ENCODE measurements around the gene EWSR1.

GRCh38 chr22:29266564-29267461, 1.3 kb upstream of the EWSR1 start:
- TF ChIP-seq CTCF (IDR thresholded peaks at IDR 0.05) (no peak), ZFX (IDR thresholded peaks at IDR 0.05; ENCODE audit: borderline replicate concordance) (no peak)
